Cardiac fibroblast (primary cell): Measurements from ENCODE around the gene PXK.
"Not testable (repeated sequence)": the region's sequence is repeated elsewhere in the genome, so short reads cannot be mapped to it uniquely, and the experiment has no call there.

Source experiments
- DNase-seq, 2 donors: peaks; one replicate each; pipeline versions ENCODE4 v3.0.0 to v3.0.0-alpha.2; 2010; ENCODE audit warnings: low read depth in 2 of 2
- H3K4me3 ChIP-seq, 2 donors: replicated peaks in 1 of 2; 1 replicate in 1 of 2; 2 replicates in 1 of 2; pipeline ENCODE4 v1.5.1; 2011; ENCODE audit warnings: low read depth in 2 of 2, low read length in 2 of 2, mild to moderate bottlenecking in 2 of 2, moderate library complexity in 1 of 2
- TF ChIP-seq, protein P1 (sequence below): IDR thresholded peaks from one replicate; pipeline ENCODE4 v1.5.1; 2011; ENCODE audit warnings: low read depth, mild to moderate bottlenecking, low read length, inconsistent platforms

The PXK gene

GRCh38 chr3:58429657-58430056 is 97.0 kb downstream of the PXK start:
- no peak overlapping the region for H3K4me3 ChIP-seq
- TF ChIP-seq, protein P1, sequence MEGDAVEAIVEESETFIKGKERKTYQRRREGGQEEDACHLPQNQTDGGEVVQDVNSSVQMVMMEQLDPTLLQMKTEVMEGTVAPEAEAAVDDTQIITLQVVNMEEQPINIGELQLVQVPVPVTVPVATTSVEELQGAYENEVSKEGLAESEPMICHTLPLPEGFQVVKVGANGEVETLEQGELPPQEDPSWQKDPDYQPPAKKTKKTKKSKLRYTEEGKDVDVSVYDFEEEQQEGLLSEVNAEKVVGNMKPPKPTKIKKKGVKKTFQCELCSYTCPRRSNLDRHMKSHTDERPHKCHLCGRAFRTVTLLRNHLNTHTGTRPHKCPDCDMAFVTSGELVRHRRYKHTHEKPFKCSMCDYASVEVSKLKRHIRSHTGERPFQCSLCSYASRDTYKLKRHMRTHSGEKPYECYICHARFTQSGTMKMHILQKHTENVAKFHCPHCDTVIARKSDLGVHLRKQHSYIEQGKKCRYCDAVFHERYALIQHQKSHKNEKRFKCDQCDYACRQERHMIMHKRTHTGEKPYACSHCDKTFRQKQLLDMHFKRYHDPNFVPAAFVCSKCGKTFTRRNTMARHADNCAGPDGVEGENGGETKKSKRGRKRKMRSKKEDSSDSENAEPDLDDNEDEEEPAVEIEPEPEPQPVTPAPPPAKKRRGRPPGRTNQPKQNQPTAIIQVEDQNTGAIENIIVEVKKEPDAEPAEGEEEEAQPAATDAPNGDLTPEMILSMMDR = no peak
- no peak for DNase-seq

- DNase-seq = no peak
- H3K4me3 ChIP-seq = peak overlapping the region; percentile 75 to 95
- TF ChIP-seq, protein P1 = no peak
These were observed 100.2 kb downstream of the PXK start for GRCh38 chr3:58432905-58433304.

DNA sequence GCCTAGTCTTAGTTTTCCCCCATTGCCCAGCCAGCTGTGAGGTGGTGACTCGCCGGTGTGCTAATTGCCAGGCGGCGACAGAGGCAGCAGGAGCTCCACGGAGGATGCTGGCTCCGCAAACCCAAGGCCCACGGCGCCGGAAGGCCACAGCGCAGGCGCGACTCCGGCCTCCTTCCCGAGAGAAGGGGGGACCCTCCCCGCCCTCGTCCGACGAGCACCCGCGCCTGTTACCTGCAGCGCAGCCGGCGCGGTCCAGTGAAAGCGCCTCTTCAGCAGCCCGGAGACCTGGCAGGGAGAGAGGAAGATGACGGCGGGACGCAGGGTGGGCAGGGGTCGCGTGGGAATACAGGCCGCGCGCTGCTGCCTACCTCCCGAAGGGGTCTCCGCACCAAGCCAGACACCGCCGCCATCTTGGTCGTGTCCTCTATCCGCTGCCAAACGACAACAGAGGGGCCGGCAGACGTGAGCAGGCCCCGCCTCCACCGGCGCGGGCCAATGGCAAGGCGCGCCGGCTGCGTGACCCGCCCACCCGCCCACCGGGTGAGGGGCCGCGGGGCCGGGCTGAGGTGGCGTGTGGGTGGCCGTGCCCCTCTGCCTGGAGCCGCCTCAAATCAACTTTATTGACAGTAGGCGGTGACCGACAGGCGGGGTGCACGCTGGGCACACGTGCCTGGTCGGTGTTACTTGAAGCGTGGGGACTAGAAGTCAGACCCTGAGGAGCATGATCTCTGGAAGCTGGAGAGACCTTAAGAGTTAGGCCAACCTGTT is 100.9 kb downstream of the PXK start, which contains the start of gene PDHB:
TSS of gene PDHB (minus strand) at position 433 of the 768 bp plus-strand sequence. CDS start at position 410, 23 bp downstream.
- TF ChIP-seq, protein P1 = no peak
- peak within 1 kb of the TSS; percentile 75 to 95 for H3K4me3 ChIP-seq
- peak; percentile 89 to 91 for DNase-seq

- H3K4me3 ChIP-seq = peak overlapping the region; percentile 9 to 95
- TF ChIP-seq, protein P1 = no peak
These were observed 101.4 kb downstream of the PXK start for GRCh38 chr3:58434168-58434504.

GRCh38 chr3:58434511-58434910 is 101.8 kb downstream of the PXK start:
- TF ChIP-seq, protein P1 = no peak
- no peak for DNase-seq
- H3K4me3 ChIP-seq = no peak overlapping the region

More at GRCh38 chr3:58434168-58434504, 101.4 kb downstream of the PXK start:
- no peak for DNase-seq

DNA sequence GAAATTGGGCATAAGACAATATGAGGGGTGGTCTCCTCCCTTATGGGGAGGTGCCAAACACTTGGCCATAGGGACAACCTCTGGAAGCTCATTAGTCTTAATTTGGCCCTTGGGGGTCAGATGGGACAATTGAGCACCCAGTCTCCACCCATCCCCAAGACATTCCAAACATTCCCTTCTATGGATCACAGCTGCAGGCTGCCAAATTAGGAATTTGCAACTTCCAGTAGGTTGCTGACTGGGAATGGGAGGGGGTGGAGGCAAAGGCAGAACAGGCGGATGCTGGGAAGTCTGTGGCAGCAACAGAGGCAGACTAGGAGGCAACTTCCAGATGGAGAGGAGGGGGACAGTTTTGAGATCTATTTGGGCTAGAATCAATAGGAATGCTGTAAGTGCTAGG is 102.3 kb downstream of the PXK start:
- peak; percentile 63 to 82 for DNase-seq
- TF ChIP-seq, protein P1 = no peak

DNA sequence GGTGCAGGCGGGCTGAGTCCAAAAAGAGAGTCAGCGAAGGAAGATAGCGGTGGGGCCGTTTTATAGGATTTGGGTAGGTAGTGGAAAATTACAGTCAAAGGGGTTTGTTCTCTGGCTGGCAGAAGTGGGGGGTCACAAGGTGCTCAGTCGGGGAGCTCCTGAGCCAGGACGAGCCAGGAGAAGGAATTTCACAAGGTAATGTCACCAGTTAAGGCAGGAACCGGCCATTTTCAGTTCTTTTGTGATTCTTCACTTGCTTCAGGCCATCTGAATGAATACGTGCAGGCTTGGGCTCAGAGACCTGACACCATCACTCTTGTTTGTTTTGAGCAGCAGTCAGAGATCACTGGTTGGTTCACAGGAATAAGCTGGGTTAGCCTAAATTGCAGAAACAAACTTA is 104.6 kb downstream of the PXK start:
- DNase-seq = not testable (repeated sequence)

More for the DNA sequence above, 102.3 kb downstream of the PXK start:
- H3K4me3 ChIP-seq = no peak overlapping the region

DNA sequence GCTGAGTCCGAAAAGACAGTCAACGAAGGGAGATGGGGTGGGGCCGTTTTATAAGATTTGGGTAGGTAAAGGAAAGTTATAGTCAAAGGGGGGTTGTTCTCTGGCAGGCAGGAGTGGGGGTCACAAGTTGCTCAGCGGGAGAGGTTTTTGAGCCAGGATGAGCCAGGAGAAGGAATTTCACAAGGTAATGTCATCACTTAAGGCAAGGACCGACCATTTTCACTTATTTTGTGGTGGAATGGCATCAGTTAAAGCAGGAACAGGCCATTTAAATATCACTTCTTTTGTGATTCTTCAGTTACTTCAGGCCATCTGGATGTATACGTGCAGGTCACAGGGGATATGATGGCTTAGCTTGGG is 108.3 kb downstream of the PXK start:
- not testable (repeated sequence) for DNase-seq, H3K4me3 ChIP-seq

More for the DNA sequence above, 104.6 kb downstream of the PXK start:
- H3K4me3 ChIP-seq = not testable (repeated sequence)
